ENCODE results near the gene RCC2. TPM values are rescaled to one million over a fixed set of nuclear protein-coding genes. Genes with fewer than 3 reads are reported as not detected.

Gene RCC2
- polyA plus RNA-seq, 1 of the 3 experiments (the other 2 are of a cell fraction), result 53.8 TPM

DNA sequence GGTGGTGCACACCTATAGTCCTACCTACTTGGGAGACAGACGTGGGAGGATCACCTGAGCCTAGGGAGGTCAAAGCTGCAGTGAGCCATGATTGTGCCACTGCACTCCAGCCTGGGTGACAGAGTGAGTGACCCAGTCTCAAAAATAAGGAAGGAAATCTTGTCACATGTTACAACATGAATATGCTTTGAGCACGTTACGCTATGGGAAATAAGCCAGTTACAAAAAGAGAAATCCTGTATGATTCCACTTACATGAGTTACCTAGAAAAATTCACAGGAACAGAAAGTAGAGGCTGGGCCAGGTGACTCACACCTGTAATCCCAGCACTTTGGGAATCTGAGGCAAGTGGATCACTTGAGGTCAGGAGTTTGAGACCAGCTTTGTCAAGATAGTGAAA, 74.2 kb downstream of the RCC2 start:
- Histone ChIP-seq H3K79me2 (ENCODE audit: insufficient read depth) (no peaks in the 10 kb centered on the region), H3K9me2 (no peaks in the 10 kb centered on the region), H3K4me1 (ENCODE audit: control insufficient read depth in 1 of 2, insufficient read depth in 2 of 2, low read depth in 1 of 2, low read length in 1 of 2) (no peaks in the 10 kb centered on the region), H4K20me1 (ENCODE audit: insufficient read depth) (no peaks in the 10 kb centered on the region), H3K27me3 (ENCODE audit: insufficient read depth) (peaks cover 17% of the 10 kb centered on the region; the same call in 1 of the 2 replicates), H3K36me3 (replicated peaks in 1 of 2; ENCODE audit: control insufficient read depth in 1 of 2, insufficient read depth in 2 of 2, low read length in 1 of 2) (no peaks in the 10 kb centered on the region), H2AFZ (ENCODE audit: low read depth) (no peak overlapping the region), H3K9me3 (no peaks in the 10 kb centered on the region), H3K9ac (no peak overlapping the region), H3K27ac (ENCODE audit: low read depth in 2 of 2, low read length in 1 of 2) (no peak overlapping the region), H3K4me3 (ENCODE audit: low read depth in 2 of 2, low read length in 1 of 2) (no peak overlapping the region), H3F3A (replicated peaks; ENCODE audit: insufficient read depth) (no peaks in the 10 kb centered on the region), H3K4me2 (no peak overlapping the region)
- ChIA-PET POLR2A (no interaction called here), CTCF (interaction anchor here (1.7 kb wide), 1 partner anchor 30 kb away, joined by 4 read pairs; no protein-coding TSS in a partner anchor)
- TF ChIP-seq MXI1 (IDR thresholded peaks at IDR 0.05; ENCODE audit: low read depth, low read length) (no peak), TAF1 (IDR thresholded peaks at IDR 0.05; ENCODE audit: borderline replicate concordance, low read depth, low read length) (no peak), TCF12 (IDR thresholded peaks at IDR 0.05) (no peak), NRF1 (IDR thresholded peaks at IDR 0.05; ENCODE audit: low read depth, low read length) (no peak)
- no peak for DNase-seq
- 67% methylated on average over 3 of the region's 3 CpGs for WGBS (ENCODE audit: low lambda C conversion rate)

DNA sequence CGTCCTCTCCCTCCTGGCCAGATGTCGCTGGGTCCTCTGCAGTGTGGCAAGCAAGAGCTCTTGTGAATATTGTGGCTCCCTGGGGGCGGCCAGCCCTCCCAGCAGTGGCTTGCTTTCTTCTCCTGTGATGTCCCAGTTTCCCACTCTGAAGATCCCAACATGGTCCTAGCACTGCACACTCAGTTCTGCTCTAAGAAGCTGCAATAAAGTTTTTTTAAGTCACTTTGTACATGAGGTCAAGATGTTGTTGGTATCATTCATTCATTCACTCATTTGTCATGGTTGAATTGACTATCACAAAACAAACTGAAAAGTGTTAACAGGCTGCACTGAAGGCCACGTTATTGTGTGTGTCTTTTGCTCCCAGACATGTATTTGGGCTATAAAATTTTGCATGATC, 75.7 kb downstream of the RCC2 start:
- DNase-seq, result no peak
- H3K9me3 ChIP-seq, result no peaks in the 10 kb centered on the region
- no peaks in the 10 kb centered on the region for H4K20me1 ChIP-seq (ENCODE audit: insufficient read depth)
- no peak overlapping the region for H3K4me3 ChIP-seq (ENCODE audit: low read depth in 2 of 2, low read length in 1 of 2)
- peaks cover 17% of the 10 kb centered on the region; the same call in 1 of the 2 replicates for H3K27me3 ChIP-seq (ENCODE audit: insufficient read depth)
- 30% methylated on average over 4 of the region's 4 CpGs for WGBS (ENCODE audit: low lambda C conversion rate)
- H3K9ac ChIP-seq, result no peak overlapping the region
- no peak overlapping the region for H3K27ac ChIP-seq (ENCODE audit: low read depth in 2 of 2, low read length in 1 of 2)
- H3K4me1 ChIP-seq (ENCODE audit: control insufficient read depth in 1 of 2, insufficient read depth in 2 of 2, low read depth in 1 of 2, low read length in 1 of 2), result no peaks in the 10 kb centered on the region
- ChIA-PET POLR2A (no interaction called here), CTCF (interaction anchor here (1.1 to 2.4 kb wide), 2 partner anchors 42 to 238 kb away, joined by 4 to 6 read pairs; no protein-coding TSS in a partner anchor)
- no peaks in the 10 kb centered on the region for H3F3A ChIP-seq (replicated peaks; ENCODE audit: insufficient read depth)
- H3K9me2 ChIP-seq, result no peaks in the 10 kb centered on the region
- H3K36me3 ChIP-seq (replicated peaks in 1 of 2; ENCODE audit: control insufficient read depth in 1 of 2, insufficient read depth in 2 of 2, low read length in 1 of 2), result no peaks in the 10 kb centered on the region
- TF ChIP-seq SIN3A (IDR thresholded peaks at IDR 0.05; ENCODE audit: borderline replicate concordance, low read depth, low read length) (no peak), RFX5 (IDR thresholded peaks at IDR 0.05; ENCODE audit: low read length) (no peak), FOXM1 (IDR thresholded peaks at IDR 0.05; ENCODE audit: low read depth) (no peak), FOXJ3 (CRISPR knock-in tag; IDR thresholded peaks at IDR 0.05) (no peak), NRF1 (IDR thresholded peaks at IDR 0.05; ENCODE audit: low read depth, low read length) (no peak), CHD2 (IDR thresholded peaks at IDR 0.05; ENCODE audit: low read length, partially characterized antibody) (no peak), NFIC (IDR thresholded peaks at IDR 0.05; ENCODE audit: borderline replicate concordance) (no peak), MXI1 (IDR thresholded peaks at IDR 0.05; ENCODE audit: low read depth, low read length) (no peak), POLR2AphosphoS5 (IDR thresholded peaks at IDR 0.05; ENCODE audit: low read depth, low read length) (no peak), ELF1 (IDR thresholded peaks at IDR 0.05) (no peak)
- TF ChIP-seq, protein P1, sequence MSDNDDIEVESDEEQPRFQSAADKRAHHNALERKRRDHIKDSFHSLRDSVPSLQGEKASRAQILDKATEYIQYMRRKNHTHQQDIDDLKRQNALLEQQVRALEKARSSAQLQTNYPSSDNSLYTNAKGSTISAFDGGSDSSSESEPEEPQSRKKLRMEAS (IDR thresholded peaks at IDR 0.05; ENCODE audit: low read depth), result no peak
- TF ChIP-seq, protein P2, sequence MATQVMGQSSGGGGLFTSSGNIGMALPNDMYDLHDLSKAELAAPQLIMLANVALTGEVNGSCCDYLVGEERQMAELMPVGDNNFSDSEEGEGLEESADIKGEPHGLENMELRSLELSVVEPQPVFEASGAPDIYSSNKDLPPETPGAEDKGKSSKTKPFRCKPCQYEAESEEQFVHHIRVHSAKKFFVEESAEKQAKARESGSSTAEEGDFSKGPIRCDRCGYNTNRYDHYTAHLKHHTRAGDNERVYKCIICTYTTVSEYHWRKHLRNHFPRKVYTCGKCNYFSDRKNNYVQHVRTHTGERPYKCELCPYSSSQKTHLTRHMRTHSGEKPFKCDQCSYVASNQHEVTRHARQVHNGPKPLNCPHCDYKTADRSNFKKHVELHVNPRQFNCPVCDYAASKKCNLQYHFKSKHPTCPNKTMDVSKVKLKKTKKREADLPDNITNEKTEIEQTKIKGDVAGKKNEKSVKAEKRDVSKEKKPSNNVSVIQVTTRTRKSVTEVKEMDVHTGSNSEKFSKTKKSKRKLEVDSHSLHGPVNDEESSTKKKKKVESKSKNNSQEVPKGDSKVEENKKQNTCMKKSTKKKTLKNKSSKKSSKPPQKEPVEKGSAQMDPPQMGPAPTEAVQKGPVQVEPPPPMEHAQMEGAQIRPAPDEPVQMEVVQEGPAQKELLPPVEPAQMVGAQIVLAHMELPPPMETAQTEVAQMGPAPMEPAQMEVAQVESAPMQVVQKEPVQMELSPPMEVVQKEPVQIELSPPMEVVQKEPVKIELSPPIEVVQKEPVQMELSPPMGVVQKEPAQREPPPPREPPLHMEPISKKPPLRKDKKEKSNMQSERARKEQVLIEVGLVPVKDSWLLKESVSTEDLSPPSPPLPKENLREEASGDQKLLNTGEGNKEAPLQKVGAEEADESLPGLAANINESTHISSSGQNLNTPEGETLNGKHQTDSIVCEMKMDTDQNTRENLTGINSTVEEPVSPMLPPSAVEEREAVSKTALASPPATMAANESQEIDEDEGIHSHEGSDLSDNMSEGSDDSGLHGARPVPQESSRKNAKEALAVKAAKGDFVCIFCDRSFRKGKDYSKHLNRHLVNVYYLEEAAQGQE (IDR thresholded peaks at IDR 0.05; ENCODE audit: low read depth, low read length), result no peak
- TF ChIP-seq, protein P3, sequence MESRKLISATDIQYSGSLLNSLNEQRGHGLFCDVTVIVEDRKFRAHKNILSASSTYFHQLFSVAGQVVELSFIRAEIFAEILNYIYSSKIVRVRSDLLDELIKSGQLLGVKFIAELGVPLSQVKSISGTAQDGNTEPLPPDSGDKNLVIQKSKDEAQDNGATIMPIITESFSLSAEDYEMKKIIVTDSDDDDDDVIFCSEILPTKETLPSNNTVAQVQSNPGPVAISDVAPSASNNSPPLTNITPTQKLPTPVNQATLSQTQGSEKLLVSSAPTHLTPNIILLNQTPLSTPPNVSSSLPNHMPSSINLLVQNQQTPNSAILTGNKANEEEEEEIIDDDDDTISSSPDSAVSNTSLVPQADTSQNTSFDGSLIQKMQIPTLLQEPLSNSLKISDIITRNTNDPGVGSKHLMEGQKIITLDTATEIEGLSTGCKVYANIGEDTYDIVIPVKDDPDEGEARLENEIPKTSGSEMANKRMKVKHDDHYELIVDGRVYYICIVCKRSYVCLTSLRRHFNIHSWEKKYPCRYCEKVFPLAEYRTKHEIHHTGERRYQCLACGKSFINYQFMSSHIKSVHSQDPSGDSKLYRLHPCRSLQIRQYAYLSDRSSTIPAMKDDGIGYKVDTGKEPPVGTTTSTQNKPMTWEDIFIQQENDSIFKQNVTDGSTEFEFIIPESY (IDR thresholded peaks at IDR 0.05; ENCODE audit: borderline replicate concordance, low read depth), result no peak
- TF ChIP-seq, protein P4, sequence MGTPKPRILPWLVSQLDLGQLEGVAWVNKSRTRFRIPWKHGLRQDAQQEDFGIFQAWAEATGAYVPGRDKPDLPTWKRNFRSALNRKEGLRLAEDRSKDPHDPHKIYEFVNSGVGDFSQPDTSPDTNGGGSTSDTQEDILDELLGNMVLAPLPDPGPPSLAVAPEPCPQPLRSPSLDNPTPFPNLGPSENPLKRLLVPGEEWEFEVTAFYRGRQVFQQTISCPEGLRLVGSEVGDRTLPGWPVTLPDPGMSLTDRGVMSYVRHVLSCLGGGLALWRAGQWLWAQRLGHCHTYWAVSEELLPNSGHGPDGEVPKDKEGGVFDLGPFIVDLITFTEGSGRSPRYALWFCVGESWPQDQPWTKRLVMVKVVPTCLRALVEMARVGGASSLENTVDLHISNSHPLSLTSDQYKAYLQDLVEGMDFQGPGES (IDR thresholded peaks at IDR 0.05; ENCODE audit: low read depth, low read length), result no peak
- TF ChIP-seq, protein P5, sequence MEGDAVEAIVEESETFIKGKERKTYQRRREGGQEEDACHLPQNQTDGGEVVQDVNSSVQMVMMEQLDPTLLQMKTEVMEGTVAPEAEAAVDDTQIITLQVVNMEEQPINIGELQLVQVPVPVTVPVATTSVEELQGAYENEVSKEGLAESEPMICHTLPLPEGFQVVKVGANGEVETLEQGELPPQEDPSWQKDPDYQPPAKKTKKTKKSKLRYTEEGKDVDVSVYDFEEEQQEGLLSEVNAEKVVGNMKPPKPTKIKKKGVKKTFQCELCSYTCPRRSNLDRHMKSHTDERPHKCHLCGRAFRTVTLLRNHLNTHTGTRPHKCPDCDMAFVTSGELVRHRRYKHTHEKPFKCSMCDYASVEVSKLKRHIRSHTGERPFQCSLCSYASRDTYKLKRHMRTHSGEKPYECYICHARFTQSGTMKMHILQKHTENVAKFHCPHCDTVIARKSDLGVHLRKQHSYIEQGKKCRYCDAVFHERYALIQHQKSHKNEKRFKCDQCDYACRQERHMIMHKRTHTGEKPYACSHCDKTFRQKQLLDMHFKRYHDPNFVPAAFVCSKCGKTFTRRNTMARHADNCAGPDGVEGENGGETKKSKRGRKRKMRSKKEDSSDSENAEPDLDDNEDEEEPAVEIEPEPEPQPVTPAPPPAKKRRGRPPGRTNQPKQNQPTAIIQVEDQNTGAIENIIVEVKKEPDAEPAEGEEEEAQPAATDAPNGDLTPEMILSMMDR (IDR thresholded peaks at IDR 0.05), result no peak
- no peak overlapping the region for H2AFZ ChIP-seq (ENCODE audit: low read depth)
- H3K79me2 ChIP-seq (ENCODE audit: insufficient read depth), result no peaks in the 10 kb centered on the region
- H3K4me2 ChIP-seq, result no peak overlapping the region
